ENCODE measurements around the gene PLXNA1.

Gene PLXNA1

GRCh38 chr3:126987596-126987995 is 4.7 kb downstream of the PLXNA1 start:
- no peak for TF ChIP-seq CTCF (IDR thresholded peaks at IDR 0.05; ENCODE audit: borderline replicate concordance, insufficient read depth, low read depth, low read length)
- no peak overlapping the region for H3K4me3 ChIP-seq (ENCODE audit: low read depth, low read length)

GRCh38 chr3:126988451-126989021 is 5.6 kb downstream of the PLXNA1 start:
- TF ChIP-seq CTCF (IDR thresholded peaks at IDR 0.05; ENCODE audit: borderline replicate concordance, insufficient read depth, low read depth, low read length), result no peak
- H3K4me3 ChIP-seq (ENCODE audit: low read depth, low read length), result no peak overlapping the region

GRCh38 chr3:126989316-126990023 is 6.6 kb downstream of the PLXNA1 start:
- TF ChIP-seq CTCF (IDR thresholded peaks at IDR 0.05; ENCODE audit: borderline replicate concordance, insufficient read depth, low read depth, low read length), result no peak
- H3K4me3 ChIP-seq (ENCODE audit: low read depth, low read length), result no peak overlapping the region

- no peak overlapping the region for H3K4me3 ChIP-seq (ENCODE audit: low read depth, low read length)
These were observed 7.2 kb downstream of the PLXNA1 start for GRCh38 chr3:126990024-126990700.

GRCh38 chr3:126990890-126991289 is 8.0 kb downstream of the PLXNA1 start:
- H3K4me3 ChIP-seq (ENCODE audit: low read depth, low read length), result no peak overlapping the region
- no peak for TF ChIP-seq CTCF (IDR thresholded peaks at IDR 0.05; ENCODE audit: borderline replicate concordance, insufficient read depth, low read depth, low read length)

More at GRCh38 chr3:126990024-126990700, 7.2 kb downstream of the PLXNA1 start:
- no peak for TF ChIP-seq CTCF (IDR thresholded peaks at IDR 0.05; ENCODE audit: borderline replicate concordance, insufficient read depth, low read depth, low read length)

- TF ChIP-seq CTCF (IDR thresholded peaks at IDR 0.05; ENCODE audit: borderline replicate concordance, insufficient read depth, low read depth, low read length), result no peak
These were observed 8.7 kb downstream of the PLXNA1 start for GRCh38 chr3:126991366-126992200.

More at GRCh38 chr3:126991366-126992200, 8.7 kb downstream of the PLXNA1 start:
- no peak overlapping the region for H3K4me3 ChIP-seq (ENCODE audit: low read depth, low read length)
